SK-N-SH (cell line): ENCODE data around the gene HIVEP2. TPM values are rescaled to one million over a fixed set of nuclear protein-coding genes. Genes with fewer than 3 reads are reported as not detected.

Experiments used
- CTCF ChIA-PET: fragments of 300-600, 350-600 bp; formaldehyde crosslinking; extraction: SDS; loops from one replicate; lab custom pipeline; 2021; lab: Yijun Ruan, JAX
- POLR2A ChIA-PET: fragments of 350-600 bp; sonication (Branson Sonifier 250); formaldehyde crosslinking; extraction: SDS; loops from one replicate; lab custom pipeline; 2020; ENCODE audit warnings: antibody characterized with exemption, inconsistent platforms; lab: Yijun Ruan, JAX
- DNase-seq: peaks from one replicate; pipeline ENCODE4 v3.0.0; 2012
- H2AFZ ChIP-seq: fragments of 200-600 bp; sonication (generic); 2 replicates; pipeline ENCODE4 v1.8.1; 2016; ENCODE audit warnings: antibody characterized with exemption, mild to moderate bottlenecking, low read depth
- H3F3A ChIP-seq: fragments of 200-600 bp; sonication (generic); replicated peaks from 2 replicates; pipeline ENCODE3; 2016; ENCODE audit warnings: antibody characterized with exemption, mild to moderate bottlenecking; ENCODE audit not compliant: insufficient read depth
- H3K27ac ChIP-seq, 2 experiments: fragments of 200-500 bp in 1 of 2; fragments of 200-600 bp in 1 of 2; sonication (Bioruptor generic) in 1 of 2; sonication (generic), shearing (Covaris generic) in 1 of 2; 2 replicates each; pipeline versions ENCODE4 v1.5.1 to v1.6.1; 2014 to 2016; ENCODE audit warnings: low read depth in 2 of 2, inconsistent platforms in 1 of 2, low read length in 1 of 2, mild to moderate bottlenecking in 1 of 2, mixed read lengths in 1 of 2
- H3K27me3 ChIP-seq: fragments of 200-600 bp; sonication (generic), shearing (Covaris generic); 2 replicates; pipeline ENCODE4 v1.6.1; 2016; ENCODE audit warnings: mixed run types; ENCODE audit not compliant: insufficient read depth
- H3K36me3 ChIP-seq, 2 experiments: fragments of 200-500 bp in 1 of 2; fragments of 200-600 bp in 1 of 2; sonication (Bioruptor generic) in 1 of 2; sonication (generic) in 1 of 2; replicated peaks in 1 of 2; 2 replicates each; pipeline versions ENCODE3 to v1.5.1; 2014 to 2016; ENCODE audit warnings: low read length in 1 of 2, mild to moderate bottlenecking in 1 of 2; ENCODE audit not compliant: insufficient read depth in 2 of 2, control insufficient read depth in 1 of 2
- H3K4me1 ChIP-seq, 2 experiments: fragments of 200-500 bp in 1 of 2; fragments of 200-600 bp in 1 of 2; sonication (Bioruptor generic) in 1 of 2; sonication (generic), shearing (Covaris generic) in 1 of 2; 2 replicates each; pipeline versions ENCODE4 v1.5.1 to v1.6.1; 2014 to 2016; ENCODE audit warnings: low read depth in 1 of 2, low read length in 1 of 2, mixed run types in 1 of 2; ENCODE audit not compliant: insufficient read depth in 2 of 2, control insufficient read depth in 1 of 2
- H3K4me2 ChIP-seq: fragments of 200-600 bp; sonication (generic), shearing (Covaris generic); 2 replicates; pipeline ENCODE4 v1.6.1; 2017; ENCODE audit warnings: mixed run types
- H3K4me3 ChIP-seq, 2 experiments: fragments of 200-500 bp in 1 of 2; fragments of 200-600 bp in 1 of 2; sonication (Bioruptor generic) in 1 of 2; sonication (generic), shearing (Covaris generic) in 1 of 2; 2 replicates each; pipeline versions ENCODE4 v1.5.1 to v1.8.1; 2014 to 2016; ENCODE audit warnings: low read depth in 2 of 2, inconsistent platforms in 1 of 2, low read length in 1 of 2, mild to moderate bottlenecking in 1 of 2, mixed read lengths in 1 of 2, moderate library complexity in 1 of 2
- H3K79me2 ChIP-seq: fragments of 200-600 bp; sonication (generic); 2 replicates; pipeline ENCODE4 v1.8.1; 2017; ENCODE audit warnings: mild to moderate bottlenecking; ENCODE audit not compliant: insufficient read depth
- H3K9ac ChIP-seq: fragments of 200-600 bp; sonication (generic); 2 replicates; pipeline ENCODE4 v1.6.1; 2017; ENCODE audit warnings: mixed run types
- H3K9me2 ChIP-seq: fragments of 200-600 bp; sonication (generic); 2 replicates; pipeline ENCODE4 v1.6.1; 2017; ENCODE audit warnings: mixed run types
- H3K9me3 ChIP-seq: fragments of 200-600 bp; sonication (generic); 2 replicates; pipeline ENCODE4 v1.6.1; 2017; ENCODE audit warnings: mixed run types, mild to moderate bottlenecking, moderate library complexity
- H4K20me1 ChIP-seq: fragments of 200-600 bp; sonication (generic); 2 replicates; pipeline ENCODE4 v1.6.1; 2017; ENCODE audit warnings: mild to moderate bottlenecking, mixed run types; ENCODE audit not compliant: insufficient read depth
- ELF1 ChIP-seq: IDR thresholded peaks from 2 replicates; pipeline ENCODE4 v1.4.0; 2012
- EZH2phosphoT487 ChIP-seq: fragments of 200-600 bp; sonication (generic); IDR thresholded peaks from 2 replicates; pipeline ENCODE4 v1.6.1; 2017; ENCODE audit warnings: low read depth, mixed run types, mild to moderate bottlenecking, antibody characterized with exemption, moderate library complexity, borderline replicate concordance
- GATA2 ChIP-seq: sonication (generic); formaldehyde crosslinking; IDR thresholded peaks from 2 replicates; pipeline ENCODE4 v1.5.0; 2020; ENCODE audit warnings: mild to moderate bottlenecking, missing genetic modification reagents
- JUND ChIP-seq: IDR thresholded peaks from 2 replicates; pipeline ENCODE4 v1.4.0; 2012
- MEF2A ChIP-seq: IDR thresholded peaks from 2 replicates; pipeline ENCODE4 v1.4.0; 2012; ENCODE audit warnings: low read depth, borderline replicate concordance
- MXI1 ChIP-seq: IDR thresholded peaks from 2 replicates; pipeline ENCODE4 v1.6.1; 2012; ENCODE audit warnings: mild to moderate bottlenecking, low read depth, low read length, improper control_type of control experiment
- NFIC ChIP-seq: IDR thresholded peaks from 2 replicates; pipeline ENCODE4 v1.4.0; 2012; ENCODE audit warnings: borderline replicate concordance
- NRF1 ChIP-seq: IDR thresholded peaks from 2 replicates; pipeline ENCODE4 v1.6.1; 2012; ENCODE audit warnings: low read depth, mild to moderate bottlenecking, low read length
- RCOR1 ChIP-seq: fragments of 150-350 bp; IDR thresholded peaks from 2 replicates; pipeline ENCODE4 v1.6.1; 2017; ENCODE audit warnings: antibody characterized with exemption, low read length
- RFX5 ChIP-seq: IDR thresholded peaks from 2 replicates; pipeline ENCODE4 v1.6.1; 2012; ENCODE audit warnings: mild to moderate bottlenecking, improper control_type of control experiment, low read length
- SIN3A ChIP-seq: IDR thresholded peaks from 2 replicates; pipeline ENCODE4 v1.6.1; 2012; ENCODE audit warnings: low read depth, mild to moderate bottlenecking, low read length, moderate library complexity, borderline replicate concordance
- SMC3 ChIP-seq: IDR thresholded peaks from 2 replicates; pipeline ENCODE4 v1.6.1; 2012; ENCODE audit warnings: low read depth, low read length, improper control_type of control experiment
- TAF1 ChIP-seq: IDR thresholded peaks from 2 replicates; pipeline ENCODE4 v1.6.1; 2012; ENCODE audit warnings: low read depth, mild to moderate bottlenecking, low read length, moderate library complexity, borderline replicate concordance
- WGBS: methylation state at CpG from one replicate; pipeline ENCODE4 v1.1.6; 2017; ENCODE audit warnings: low lambda C conversion rate; 5-methylcytosine and 5-hydroxymethylcytosine counted together
- polyA plus RNA-seq, 3 experiments: library from polyadenylated mRNA; depleted of rRNA; stranded (reverse); fragments of >200 nt; gene quantifications; 2 replicates each; pipeline ENCODE4 v1.2.3, GENCODE V29; 2012
- TF ChIP-seq, protein P1 (sequence below): fragments of 200-600 bp; sonication (generic); IDR thresholded peaks from 2 replicates; pipeline ENCODE4 v1.6.1; 2017; ENCODE audit warnings: antibody characterized with exemption, mild to moderate bottlenecking, moderate library complexity
- TF ChIP-seq, protein P2 (sequence below): IDR thresholded peaks from 2 replicates; pipeline ENCODE4; 2012
- TF ChIP-seq, protein P3 (sequence below): fragments of 150-350 bp; IDR thresholded peaks from 2 replicates; pipeline ENCODE4 v1.6.1; 2017; ENCODE audit warnings: antibody characterized with exemption, low read length, low read depth, borderline replicate concordance
- TF ChIP-seq, protein P4 (sequence below): IDR thresholded peaks from 2 replicates; pipeline ENCODE4 v1.4.0; 2012; ENCODE audit warnings: low read depth, borderline replicate concordance
- TF ChIP-seq, protein P5 (sequence below): fragments of 150-350 bp; IDR thresholded peaks from 2 replicates; pipeline ENCODE4 v1.6.1; 2016; ENCODE audit warnings: mild to moderate bottlenecking, low read depth, low read length

HIVEP2 gene
- polyA plus RNA-seq, 1 of the 3 experiments (the other 2 are of a cell fraction) = 2.5 TPM

- TF ChIP-seq, protein P1, sequence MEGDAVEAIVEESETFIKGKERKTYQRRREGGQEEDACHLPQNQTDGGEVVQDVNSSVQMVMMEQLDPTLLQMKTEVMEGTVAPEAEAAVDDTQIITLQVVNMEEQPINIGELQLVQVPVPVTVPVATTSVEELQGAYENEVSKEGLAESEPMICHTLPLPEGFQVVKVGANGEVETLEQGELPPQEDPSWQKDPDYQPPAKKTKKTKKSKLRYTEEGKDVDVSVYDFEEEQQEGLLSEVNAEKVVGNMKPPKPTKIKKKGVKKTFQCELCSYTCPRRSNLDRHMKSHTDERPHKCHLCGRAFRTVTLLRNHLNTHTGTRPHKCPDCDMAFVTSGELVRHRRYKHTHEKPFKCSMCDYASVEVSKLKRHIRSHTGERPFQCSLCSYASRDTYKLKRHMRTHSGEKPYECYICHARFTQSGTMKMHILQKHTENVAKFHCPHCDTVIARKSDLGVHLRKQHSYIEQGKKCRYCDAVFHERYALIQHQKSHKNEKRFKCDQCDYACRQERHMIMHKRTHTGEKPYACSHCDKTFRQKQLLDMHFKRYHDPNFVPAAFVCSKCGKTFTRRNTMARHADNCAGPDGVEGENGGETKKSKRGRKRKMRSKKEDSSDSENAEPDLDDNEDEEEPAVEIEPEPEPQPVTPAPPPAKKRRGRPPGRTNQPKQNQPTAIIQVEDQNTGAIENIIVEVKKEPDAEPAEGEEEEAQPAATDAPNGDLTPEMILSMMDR = no peak
- TF ChIP-seq, protein P2, sequence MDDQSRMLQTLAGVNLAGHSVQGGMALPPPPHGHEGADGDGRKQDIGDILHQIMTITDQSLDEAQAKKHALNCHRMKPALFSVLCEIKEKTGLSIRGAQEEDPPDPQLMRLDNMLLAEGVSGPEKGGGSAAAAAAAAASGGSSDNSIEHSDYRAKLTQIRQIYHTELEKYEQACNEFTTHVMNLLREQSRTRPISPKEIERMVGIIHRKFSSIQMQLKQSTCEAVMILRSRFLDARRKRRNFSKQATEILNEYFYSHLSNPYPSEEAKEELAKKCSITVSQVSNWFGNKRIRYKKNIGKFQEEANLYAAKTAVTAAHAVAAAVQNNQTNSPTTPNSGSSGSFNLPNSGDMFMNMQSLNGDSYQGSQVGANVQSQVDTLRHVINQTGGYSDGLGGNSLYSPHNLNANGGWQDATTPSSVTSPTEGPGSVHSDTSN = no peak
- TF ChIP-seq ELF1 (no peak), SMC3 (no peak), RCOR1 (no peak), RFX5 (no peak)
Measured at GRCh38 chr6:142944124-142945048, 590 bp downstream of the HIVEP2 start (continued).

DNA sequence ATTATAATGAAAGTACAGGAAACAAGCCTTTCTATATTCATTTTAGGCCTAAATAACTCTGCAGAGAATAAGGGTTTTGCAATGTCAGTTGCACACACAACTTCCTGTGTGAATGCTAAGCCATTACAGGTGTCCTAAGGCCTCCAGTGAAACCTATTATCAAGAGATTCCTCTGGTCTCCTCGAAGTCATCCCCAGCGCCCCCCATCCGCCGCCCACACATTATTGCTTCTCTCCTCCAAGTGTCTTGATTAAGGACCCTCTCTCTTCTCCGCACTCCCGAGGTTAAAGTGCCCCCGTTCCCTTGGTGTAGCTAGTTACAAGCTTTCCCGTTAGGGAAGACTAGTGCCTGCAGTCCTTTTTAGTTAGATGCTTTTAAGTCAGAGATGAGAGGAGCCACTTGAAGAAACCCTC lies 1.3 kb downstream of the HIVEP2 start:
- ChIA-PET POLR2A (interaction anchor here (1.2 kb wide), 1 partner anchor 241 kb away, joined by 3 read pairs; no protein-coding TSS in a partner anchor), CTCF (interaction anchor here (0.8 to 2.2 kb wide), 12 partner anchors 10 to 484 kb away, joined by 3 to 7 read pairs (median 4); no protein-coding TSS in a partner anchor)
- peaks cover 15% of the 10 kb centered on the region for H3F3A ChIP-seq
- peak overlapping the region; percentile 87 for H3K4me2 ChIP-seq
- peaks cover 9 to 22% of the 10 kb centered on the region in 2 experiments; a peak in 3 of 4 replicates for H3K4me1 ChIP-seq
- no peaks in the 10 kb centered on the region for H3K36me3 ChIP-seq
- H3K9me3 ChIP-seq = no peaks in the 10 kb centered on the region
- H3K9me2 ChIP-seq = no peaks in the 10 kb centered on the region
- no peak for DNase-seq
- H3K27ac ChIP-seq = peak overlapping the region; percentile 92 to 98
- peaks cover 65% of the 10 kb centered on the region for H3K79me2 ChIP-seq
- 48% methylated on average over 8 of the region's 8 CpGs for WGBS
- H3K4me3 ChIP-seq = peak overlapping the region; percentile 76 to 94
- H3K9ac ChIP-seq = peak overlapping the region; percentile 95; the same call in 1 of the 2 replicates
- H2AFZ ChIP-seq = no peak overlapping the region
- H3K27me3 ChIP-seq = no peaks in the 10 kb centered on the region
- no peaks in the 10 kb centered on the region for H4K20me1 ChIP-seq
- TF ChIP-seq SIN3A = no peak
- TF ChIP-seq MXI1 = no peak
- TF ChIP-seq GATA2 (CRISPR knock-in tag) = no peak
- TF ChIP-seq, protein P2 = no peak
- TF ChIP-seq, protein P1 = no peak
- TF ChIP-seq, protein P3, sequence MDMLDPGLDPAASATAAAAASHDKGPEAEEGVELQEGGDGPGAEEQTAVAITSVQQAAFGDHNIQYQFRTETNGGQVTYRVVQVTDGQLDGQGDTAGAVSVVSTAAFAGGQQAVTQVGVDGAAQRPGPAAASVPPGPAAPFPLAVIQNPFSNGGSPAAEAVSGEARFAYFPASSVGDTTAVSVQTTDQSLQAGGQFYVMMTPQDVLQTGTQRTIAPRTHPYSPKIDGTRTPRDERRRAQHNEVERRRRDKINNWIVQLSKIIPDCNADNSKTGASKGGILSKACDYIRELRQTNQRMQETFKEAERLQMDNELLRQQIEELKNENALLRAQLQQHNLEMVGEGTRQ = no peak
- TF ChIP-seq NRF1 = no peak
- no peak for TF ChIP-seq NFIC
- TF ChIP-seq MEF2A = no peak
- TF ChIP-seq, protein P4, sequence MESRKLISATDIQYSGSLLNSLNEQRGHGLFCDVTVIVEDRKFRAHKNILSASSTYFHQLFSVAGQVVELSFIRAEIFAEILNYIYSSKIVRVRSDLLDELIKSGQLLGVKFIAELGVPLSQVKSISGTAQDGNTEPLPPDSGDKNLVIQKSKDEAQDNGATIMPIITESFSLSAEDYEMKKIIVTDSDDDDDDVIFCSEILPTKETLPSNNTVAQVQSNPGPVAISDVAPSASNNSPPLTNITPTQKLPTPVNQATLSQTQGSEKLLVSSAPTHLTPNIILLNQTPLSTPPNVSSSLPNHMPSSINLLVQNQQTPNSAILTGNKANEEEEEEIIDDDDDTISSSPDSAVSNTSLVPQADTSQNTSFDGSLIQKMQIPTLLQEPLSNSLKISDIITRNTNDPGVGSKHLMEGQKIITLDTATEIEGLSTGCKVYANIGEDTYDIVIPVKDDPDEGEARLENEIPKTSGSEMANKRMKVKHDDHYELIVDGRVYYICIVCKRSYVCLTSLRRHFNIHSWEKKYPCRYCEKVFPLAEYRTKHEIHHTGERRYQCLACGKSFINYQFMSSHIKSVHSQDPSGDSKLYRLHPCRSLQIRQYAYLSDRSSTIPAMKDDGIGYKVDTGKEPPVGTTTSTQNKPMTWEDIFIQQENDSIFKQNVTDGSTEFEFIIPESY = no peak
- TF ChIP-seq JUND = no peak
- TF ChIP-seq EZH2phosphoT487 = no peak
- TF ChIP-seq TAF1 = no peak
- TF ChIP-seq RFX5 = no peak
- TF ChIP-seq, protein P5, sequence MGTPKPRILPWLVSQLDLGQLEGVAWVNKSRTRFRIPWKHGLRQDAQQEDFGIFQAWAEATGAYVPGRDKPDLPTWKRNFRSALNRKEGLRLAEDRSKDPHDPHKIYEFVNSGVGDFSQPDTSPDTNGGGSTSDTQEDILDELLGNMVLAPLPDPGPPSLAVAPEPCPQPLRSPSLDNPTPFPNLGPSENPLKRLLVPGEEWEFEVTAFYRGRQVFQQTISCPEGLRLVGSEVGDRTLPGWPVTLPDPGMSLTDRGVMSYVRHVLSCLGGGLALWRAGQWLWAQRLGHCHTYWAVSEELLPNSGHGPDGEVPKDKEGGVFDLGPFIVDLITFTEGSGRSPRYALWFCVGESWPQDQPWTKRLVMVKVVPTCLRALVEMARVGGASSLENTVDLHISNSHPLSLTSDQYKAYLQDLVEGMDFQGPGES = no peak
